ENCODE results near the gene PHC2.

The PHC2 gene

GRCh38 chr1:33469691-33470090, 38.8 kb upstream of the PHC2 start:
- DNase-seq (ENCODE audit: insufficient read length, low spot score) (no peak), FAIRE-seq (no peak)
- no peak for TF ChIP-seq CTCF (IDR thresholded peaks at IDR 0.05; ENCODE audit: insufficient read depth, missing control alignments)

GRCh38 chr1:33468967-33469366, 38.1 kb upstream of the PHC2 start:
- DNase-seq (ENCODE audit: insufficient read length, low spot score) (no peak), FAIRE-seq (no peak)
- TF ChIP-seq CTCF (IDR thresholded peaks at IDR 0.05; ENCODE audit: insufficient read depth, missing control alignments): no peak

GRCh38 chr1:33468531-33468930, 37.6 kb upstream of the PHC2 start:
- no peak for FAIRE-seq

GRCh38 chr1:33468011-33468410, 37.1 kb upstream of the PHC2 start:
- DNase-seq (ENCODE audit: insufficient read length, low spot score) (no peak), FAIRE-seq (no peak)
- no peak for TF ChIP-seq CTCF (IDR thresholded peaks at IDR 0.05; ENCODE audit: insufficient read depth, missing control alignments)

More at GRCh38 chr1:33468531-33468930, 37.6 kb upstream of the PHC2 start:
- TF ChIP-seq CTCF (IDR thresholded peaks at IDR 0.05; ENCODE audit: insufficient read depth, missing control alignments): no peak
- DNase-seq (ENCODE audit: insufficient read length, low spot score): no peak

- DNase-seq (ENCODE audit: insufficient read length, low spot score) (no peak), FAIRE-seq (no peak)
- TF ChIP-seq CTCF (IDR thresholded peaks at IDR 0.05; ENCODE audit: insufficient read depth, missing control alignments): no peak
These were observed 35.3 kb upstream of the PHC2 start for GRCh38 chr1:33466159-33466558.

- FAIRE-seq (no peak), DNase-seq (ENCODE audit: insufficient read length, low spot score) (no peak)
- TF ChIP-seq CTCF (IDR thresholded peaks at IDR 0.05; ENCODE audit: insufficient read depth, missing control alignments): no peak
These were observed 34.4 kb upstream of the PHC2 start for GRCh38 chr1:33465316-33465715.

GRCh38 chr1:33464552-33464951, 33.7 kb upstream of the PHC2 start:
- no peak for FAIRE-seq
- no peak for DNase-seq (ENCODE audit: insufficient read length, low spot score)
- no peak for TF ChIP-seq CTCF (IDR thresholded peaks at IDR 0.05; ENCODE audit: insufficient read depth, missing control alignments)

Data from D721Med (cell line).